PC-3 (cell line): Measurements from ENCODE around the gene SETDB1. TPM values are rescaled to one million over a fixed set of nuclear protein-coding genes. Genes with fewer than 3 reads are reported as not detected.

Experiments used
- ATAC-seq: fragments of 200-7000 bp; cut with Tn5 transposase; 2 replicates; pipeline ENCODE4 v1.9.1; 2020; ENCODE audit warnings: mild to moderate bottlenecking, moderate library complexity
- BruUV-seq: library from RNA; stranded (reverse); fragments of 400-500 nt; replicated peaks from 2 replicates; lab custom pipeline; 2021; lab: Mats Ljungman, UMichigan
- CTCF ChIA-PET: fragments of 300-600 bp; sonication (Branson Sonifier 250); formaldehyde crosslinking; loops from one replicate; lab custom pipeline; 2022; ENCODE audit warnings: antibody characterized with exemption; lab: Charles Lee
- POLR2A ChIA-PET: fragments of 300-600 bp; sonication (Branson Sonifier 250); formaldehyde crosslinking; loops from one replicate; lab custom pipeline; 2022; ENCODE audit warnings: antibody characterized with exemption; ENCODE audit not compliant: unreplicated experiment; lab: Charles Lee
- DNase-seq: peaks from one replicate; pipeline ENCODE4 v3.0.0-alpha.2; 2015
- H2AFZ ChIP-seq: fragments of 300-600 bp; sonication (generic); 2 replicates; pipeline ENCODE4 v1.6.0; 2016; ENCODE audit warnings: antibody characterized with exemption, low read length
- H3F3A ChIP-seq: fragments of 300-600 bp; sonication (generic); one replicate; pipeline ENCODE4 v1.6.0; 2017; ENCODE audit warnings: antibody characterized with exemption, low read length, control low read depth, mild to moderate bottlenecking; ENCODE audit not compliant: unreplicated experiment
- H3K27ac ChIP-seq: fragments of 300-600 bp; sonication (generic); 2 replicates; pipeline ENCODE4 v1.5.1; 2016; ENCODE audit warnings: mild to moderate bottlenecking, low read length
- H3K27me3 ChIP-seq: fragments of 300-600 bp; sonication (generic); 2 replicates; pipeline ENCODE4 v1.6.1; 2016; ENCODE audit warnings: low read length, mixed read lengths
- H3K36me3 ChIP-seq: fragments of 300-600 bp; sonication (generic); 2 replicates; pipeline ENCODE4 v1.6.1; 2016; ENCODE audit warnings: low read depth, mixed run types, low read length, mixed read lengths
- H3K4me1 ChIP-seq: fragments of 300-600 bp; sonication (generic); 2 replicates; pipeline ENCODE4 v1.5.1; 2016; ENCODE audit warnings: low read length; ENCODE audit not compliant: insufficient read depth
- H3K4me2 ChIP-seq: fragments of 300-600 bp; sonication (generic); 2 replicates; pipeline ENCODE4 v1.6.0; 2016; ENCODE audit warnings: low read length
- H3K4me3 ChIP-seq: fragments of 300-600 bp; sonication (generic); 2 replicates; pipeline ENCODE4 v1.5.1; 2016; ENCODE audit warnings: mild to moderate bottlenecking, low read length, mixed read lengths
- H3K79me2 ChIP-seq: fragments of 300-600 bp; sonication (generic); 2 replicates; pipeline ENCODE4 v1.6.1; 2017; ENCODE audit warnings: low read length, mixed read lengths
- H3K9ac ChIP-seq: fragments of 300-600 bp; sonication (generic); 2 replicates; pipeline ENCODE4 v1.6.0; 2016; ENCODE audit warnings: mild to moderate bottlenecking, low read length
- H3K9me2 ChIP-seq: fragments of 300-600 bp; sonication (generic); replicated peaks from 2 replicates; pipeline ENCODE4 v1.6.1; 2016; ENCODE audit warnings: mixed run types, low read length, mixed read lengths
- H3K9me3 ChIP-seq: fragments of 300-600 bp; sonication (generic); 2 replicates; pipeline ENCODE4 v1.6.1; 2016; ENCODE audit warnings: low read length, mixed read lengths
- H4K20me1 ChIP-seq: fragments of 300-600 bp; sonication (generic); 2 replicates; pipeline ENCODE4 v1.6.1; 2016; ENCODE audit warnings: low read length, mixed read lengths
- EZH2 ChIP-seq: fragments of 300-600 bp; sonication (generic); IDR thresholded peaks from one replicate; pipeline ENCODE4 v1.6.1; 2017; ENCODE audit warnings: antibody characterized with exemption, mild to moderate bottlenecking, low read length; ENCODE audit not compliant: unreplicated experiment
- EZH2phosphoT487 ChIP-seq: fragments of 300-600 bp; sonication (generic); IDR thresholded peaks from 2 replicates; pipeline ENCODE4 v1.6.1; 2018; ENCODE audit warnings: mild to moderate bottlenecking, antibody characterized with exemption, low read length, borderline replicate concordance
- intact Hi-C: fragments of 100-400 bp; cut with micrococcal nuclease; formaldehyde crosslinking; loops from 2 replicates; pipeline ENCODE4 v1.9.0; 2023
- total RNA-seq: library from RNA; depleted of rRNA; stranded (reverse); fragments of >200 nt; gene quantifications from 2 replicates; pipeline ENCODE4 v1.2.3, GENCODE V29; 2014
- TF ChIP-seq, protein P1 (sequence below): fragments of 300-600 bp; sonication (generic); conservative IDR thresholded peaks from 2 replicates; pipeline ENCODE4 v1.5.1; 2017; ENCODE audit warnings: antibody characterized with exemption, low read depth, mild to moderate bottlenecking, low read length

The SETDB1 gene
- total RNA-seq, 1 experiment from 2014 or later, result 42.4 TPM

DNA sequence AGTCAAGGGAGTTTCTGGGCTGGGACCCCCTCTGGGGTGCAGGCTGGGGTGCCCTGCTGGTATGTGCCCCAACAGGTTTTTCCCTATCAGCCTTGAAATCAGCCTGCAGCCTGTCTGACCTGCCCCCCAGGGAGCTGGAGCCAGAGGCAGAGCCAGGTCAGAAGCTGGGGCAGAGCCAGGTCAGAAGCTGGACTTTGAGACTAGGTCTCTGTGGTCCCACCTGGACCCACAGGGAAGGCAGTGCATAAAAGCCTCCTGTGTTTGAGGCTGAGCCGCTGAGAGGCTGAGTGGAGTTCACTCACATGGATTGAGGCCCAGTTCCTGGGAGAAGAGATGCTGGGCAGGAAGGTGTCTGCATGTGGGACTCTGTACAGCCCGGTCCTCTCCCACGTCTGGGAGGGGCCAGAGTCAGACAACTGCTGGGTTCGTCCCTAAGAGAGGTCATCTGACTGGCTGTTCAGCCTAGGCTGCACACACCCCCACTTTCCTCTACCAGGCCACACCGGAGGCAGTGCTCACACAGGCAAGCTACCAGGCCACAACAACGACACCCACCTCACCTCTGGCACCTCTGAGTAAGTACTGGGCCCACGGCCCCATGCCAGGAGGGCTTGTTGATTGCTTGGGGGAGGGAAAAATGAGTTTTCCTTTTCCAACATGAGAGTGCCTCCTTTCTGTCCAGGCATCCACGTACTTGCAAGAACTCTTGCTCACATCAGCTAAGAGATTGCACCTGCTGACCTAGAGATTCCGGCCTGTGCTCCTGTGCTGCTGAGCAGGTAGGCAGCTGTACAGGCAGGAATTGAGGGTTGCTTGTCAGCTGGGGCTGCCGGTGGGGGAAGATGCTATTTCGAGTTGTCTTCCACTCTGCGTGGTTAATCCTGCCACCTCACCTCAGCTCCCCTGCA, 55.9 kb downstream of the SETDB1 start, which contains the start of gene ANXA9:
ANXA9 (plus strand) TSS at position 488 of the 908 bp plus-strand sequence. CDS start 814 bp downstream, outside the sequence.
- Histone ChIP-seq H4K20me1 (no peaks in the 10 kb centered on the region), H3K4me1 (peaks cover 37% of the 10 kb centered on the region), H3K27ac (no peak within 1 kb of the TSS), H3F3A (peaks cover under 1% of the 10 kb centered on the region), H3K9me3 (no peaks in the 10 kb centered on the region), H3K79me2 (no peaks in the 10 kb centered on the region), H3K9ac (no peak within 1 kb of the TSS), H3K4me2 (peak within 1 kb of the TSS; percentile 2; the same call in 1 of the 2 replicates), H3K9me2 (no peaks in the 10 kb centered on the region), H2AFZ (peak within 1 kb of the TSS; percentile 10; the same call in 1 of the 2 replicates), H3K27me3 (no peaks in the 10 kb centered on the region), H3K4me3 (no peak within 1 kb of the TSS), H3K36me3 (no peaks in the 10 kb centered on the region; the same call in 1 of the 2 replicates)
- no TSS peak for BruUV-seq
- intact Hi-C loops, result no loop called here
- DNase-seq, result peak; percentile 14
- ChIA-PET CTCF (interaction anchor here (0.6 to 1.8 kb wide), 3 partner anchors 12 to 354 kb away, joined by 3 to 16 read pairs (median 4); no protein-coding TSS in a partner anchor), POLR2A (interaction anchor here (0.5 kb wide), 1 partner anchor 8 kb away, joined by 3 read pairs; no protein-coding TSS in a partner anchor)
- ATAC-seq, result no peak
- TF ChIP-seq EZH2, result no peak
- no peak for TF ChIP-seq EZH2phosphoT487
- TF ChIP-seq, protein P1, sequence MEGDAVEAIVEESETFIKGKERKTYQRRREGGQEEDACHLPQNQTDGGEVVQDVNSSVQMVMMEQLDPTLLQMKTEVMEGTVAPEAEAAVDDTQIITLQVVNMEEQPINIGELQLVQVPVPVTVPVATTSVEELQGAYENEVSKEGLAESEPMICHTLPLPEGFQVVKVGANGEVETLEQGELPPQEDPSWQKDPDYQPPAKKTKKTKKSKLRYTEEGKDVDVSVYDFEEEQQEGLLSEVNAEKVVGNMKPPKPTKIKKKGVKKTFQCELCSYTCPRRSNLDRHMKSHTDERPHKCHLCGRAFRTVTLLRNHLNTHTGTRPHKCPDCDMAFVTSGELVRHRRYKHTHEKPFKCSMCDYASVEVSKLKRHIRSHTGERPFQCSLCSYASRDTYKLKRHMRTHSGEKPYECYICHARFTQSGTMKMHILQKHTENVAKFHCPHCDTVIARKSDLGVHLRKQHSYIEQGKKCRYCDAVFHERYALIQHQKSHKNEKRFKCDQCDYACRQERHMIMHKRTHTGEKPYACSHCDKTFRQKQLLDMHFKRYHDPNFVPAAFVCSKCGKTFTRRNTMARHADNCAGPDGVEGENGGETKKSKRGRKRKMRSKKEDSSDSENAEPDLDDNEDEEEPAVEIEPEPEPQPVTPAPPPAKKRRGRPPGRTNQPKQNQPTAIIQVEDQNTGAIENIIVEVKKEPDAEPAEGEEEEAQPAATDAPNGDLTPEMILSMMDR, result no peak

DNA sequence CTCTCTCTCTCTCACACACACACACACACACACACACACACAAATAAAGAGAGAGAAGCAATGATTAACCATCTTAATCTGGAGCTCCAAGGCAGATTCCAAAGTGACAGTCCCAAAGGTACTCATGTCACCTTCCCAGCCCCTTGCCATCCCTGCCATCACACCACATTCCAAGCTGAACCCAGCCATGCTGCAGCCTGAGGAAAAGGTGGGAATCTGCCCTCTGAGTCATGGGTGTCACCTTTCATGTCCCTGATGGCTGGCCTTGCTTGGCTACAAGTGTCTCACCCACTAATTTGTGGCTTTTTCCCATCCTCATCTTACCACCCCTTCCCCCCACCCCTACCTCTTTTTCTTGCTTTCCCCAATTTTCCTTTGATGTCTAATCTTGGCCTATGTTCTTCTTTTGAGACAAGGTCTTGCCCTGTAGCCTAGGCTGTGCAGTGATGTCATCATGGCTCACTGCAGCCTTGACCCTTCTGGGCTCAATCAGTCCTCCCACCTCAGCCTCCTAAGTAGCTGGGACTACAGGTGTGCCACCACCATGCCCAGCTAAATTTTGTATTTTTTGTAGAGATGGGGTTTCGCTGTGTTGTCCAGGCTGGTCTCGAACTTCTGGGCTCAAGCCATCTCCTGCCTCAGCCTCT, 59.1 kb downstream of the SETDB1 start:
- Histone ChIP-seq H3K4me3 (no peak overlapping the region), H3K79me2 (no peaks in the 10 kb centered on the region), H3K27me3 (no peaks in the 10 kb centered on the region), H3K9me2 (no peaks in the 10 kb centered on the region), H3K9me3 (no peaks in the 10 kb centered on the region), H3K4me1 (peaks cover 22% of the 10 kb centered on the region), H3K36me3 (no peaks in the 10 kb centered on the region), H3F3A (no peaks in the 10 kb centered on the region), H3K9ac (no peak overlapping the region), H3K4me2 (no peak overlapping the region), H3K27ac (no peak overlapping the region), H4K20me1 (no peaks in the 10 kb centered on the region), H2AFZ (no peak overlapping the region)
- ChIA-PET CTCF (interaction anchor here (0.6 kb wide), 1 partner anchor 178 kb away, joined by 5 read pairs; no protein-coding TSS in a partner anchor), POLR2A (no interaction called here)
- no peak for TF ChIP-seq EZH2phosphoT487
- TF ChIP-seq, protein P1, result no peak
- TF ChIP-seq EZH2, result no peak
- no TSS peak for BruUV-seq
- no peak for ATAC-seq
- intact Hi-C loops, result no loop called here
- DNase-seq, result peak; percentile 27
